22Rv1 (cell line): Measurements from ENCODE around the gene ACOXL.

ENCODE experiments used
- H3K27ac ChIP-seq: fragments of 450-650 bp; 2 replicates; pipeline ENCODE4 v1.5.1; 2017
- CTCF ChIP-seq: fragments of 450-650 bp; IDR thresholded peaks from 2 replicates; pipeline ENCODE4 v1.5.1; 2017; ENCODE audit warnings: mild to moderate bottlenecking
- ZFX ChIP-seq: fragments of 450-650 bp; IDR thresholded peaks from 2 replicates; pipeline ENCODE4 v1.6.1; 2017; ENCODE audit warnings: antibody characterized with exemption, borderline replicate concordance

ACOXL gene

GRCh38 chr2:111143107-111143842, 410.9 kb downstream of the ACOXL start:
- no peak for TF ChIP-seq CTCF

GRCh38 chr2:111143843-111144198, 411.4 kb downstream of the ACOXL start:
- no peak overlapping the region for H3K27ac ChIP-seq
- TF ChIP-seq ZFX: no peak
- TF ChIP-seq CTCF: no peak

More at GRCh38 chr2:111143107-111143842, 410.9 kb downstream of the ACOXL start:
- no peak overlapping the region for H3K27ac ChIP-seq

- no peak for TF ChIP-seq ZFX
- TF ChIP-seq CTCF: no peak
- no peak overlapping the region for H3K27ac ChIP-seq
These were observed 412.9 kb downstream of the ACOXL start for GRCh38 chr2:111145103-111145760.

- no peak overlapping the region for H3K27ac ChIP-seq
- no peak for TF ChIP-seq ZFX
- TF ChIP-seq CTCF: no peak
These were observed 413.6 kb downstream of the ACOXL start for GRCh38 chr2:111145951-111146350.

- TF ChIP-seq ZFX (no peak), CTCF (no peak)
- no peak overlapping the region for H3K27ac ChIP-seq
These were observed 416.0 kb downstream of the ACOXL start for GRCh38 chr2:111148225-111148873.

GRCh38 chr2:111148925-111149324, 416.6 kb downstream of the ACOXL start:
- TF ChIP-seq ZFX (no peak), CTCF (no peak)
- H3K27ac ChIP-seq: no peak overlapping the region
